ENCODE measurements around the gene TMEM272.

DNA sequence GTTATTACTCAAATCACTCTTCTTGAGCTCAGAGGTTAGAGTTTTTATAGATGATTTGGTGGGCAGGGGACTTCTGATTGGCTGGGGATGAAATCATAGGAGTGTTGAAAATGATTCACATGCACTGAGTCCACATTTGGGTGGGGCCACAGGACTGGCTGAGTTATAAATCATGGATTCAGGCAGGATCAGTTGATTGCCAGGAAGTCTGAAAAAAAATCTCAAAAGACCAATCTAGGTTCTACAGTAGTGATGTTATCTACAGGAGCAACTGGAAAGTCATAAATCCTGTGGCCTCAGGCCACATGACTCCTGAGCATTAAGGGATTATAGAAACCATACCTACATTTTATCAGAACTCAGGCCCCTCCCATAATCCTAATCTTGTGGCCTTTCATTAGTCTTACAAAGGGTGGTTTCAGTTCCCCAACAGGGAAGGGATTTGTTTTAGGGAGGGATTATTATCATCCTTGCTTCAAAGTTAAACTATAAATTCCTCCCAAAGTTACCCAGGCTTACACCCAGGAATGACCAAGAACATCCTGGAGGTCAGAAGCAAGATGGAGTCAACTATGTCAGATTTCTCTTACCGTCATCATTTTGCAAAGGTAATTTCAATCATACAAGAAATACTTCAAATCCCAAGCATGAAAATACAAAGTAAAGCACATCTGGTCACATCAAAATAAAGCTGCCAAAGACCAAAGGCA is 11.2 kb upstream of the TMEM272 start:
- TF ChIP-seq CTCF (conservative IDR thresholded peaks at IDR 0.05; ENCODE audit: low read depth in 2 of 2): no peak
- no peak for TF ChIP-seq EZH2 (IDR thresholded peaks at IDR 0.05; ENCODE audit: low read depth, unreplicated experiment)
- TF ChIP-seq CREB1 (CRISPR knock-in tag; IDR thresholded peaks at IDR 0.05; ENCODE audit: low read depth): no peak
- TF ChIP-seq POLR2AphosphoS5 (IDR thresholded peaks at IDR 0.05; ENCODE audit: low read depth): no peak
- no peak for TF ChIP-seq REST (IDR thresholded peaks at IDR 0.05; ENCODE audit: unreplicated experiment)
- no peak for TF ChIP-seq STAT1 (IDR thresholded peaks at IDR 0.05; ENCODE audit: unreplicated experiment)
- TF ChIP-seq EZH2phosphoT487 (IDR thresholded peaks at IDR 0.05; ENCODE audit: unreplicated experiment): no peak
- no peak for TF ChIP-seq JUNB (IDR thresholded peaks at IDR 0.05; ENCODE audit: unreplicated experiment)
- no peak for TF ChIP-seq ZNF331 (CRISPR knock-in tag; IDR thresholded peaks at IDR 0.05; ENCODE audit: low read depth)
- TF ChIP-seq ETS1 (IDR thresholded peaks at IDR 0.05): no peak
- TF ChIP-seq ZNF114 (CRISPR knock-in tag; IDR thresholded peaks at IDR 0.05): no peak
- TF ChIP-seq, protein P1, sequence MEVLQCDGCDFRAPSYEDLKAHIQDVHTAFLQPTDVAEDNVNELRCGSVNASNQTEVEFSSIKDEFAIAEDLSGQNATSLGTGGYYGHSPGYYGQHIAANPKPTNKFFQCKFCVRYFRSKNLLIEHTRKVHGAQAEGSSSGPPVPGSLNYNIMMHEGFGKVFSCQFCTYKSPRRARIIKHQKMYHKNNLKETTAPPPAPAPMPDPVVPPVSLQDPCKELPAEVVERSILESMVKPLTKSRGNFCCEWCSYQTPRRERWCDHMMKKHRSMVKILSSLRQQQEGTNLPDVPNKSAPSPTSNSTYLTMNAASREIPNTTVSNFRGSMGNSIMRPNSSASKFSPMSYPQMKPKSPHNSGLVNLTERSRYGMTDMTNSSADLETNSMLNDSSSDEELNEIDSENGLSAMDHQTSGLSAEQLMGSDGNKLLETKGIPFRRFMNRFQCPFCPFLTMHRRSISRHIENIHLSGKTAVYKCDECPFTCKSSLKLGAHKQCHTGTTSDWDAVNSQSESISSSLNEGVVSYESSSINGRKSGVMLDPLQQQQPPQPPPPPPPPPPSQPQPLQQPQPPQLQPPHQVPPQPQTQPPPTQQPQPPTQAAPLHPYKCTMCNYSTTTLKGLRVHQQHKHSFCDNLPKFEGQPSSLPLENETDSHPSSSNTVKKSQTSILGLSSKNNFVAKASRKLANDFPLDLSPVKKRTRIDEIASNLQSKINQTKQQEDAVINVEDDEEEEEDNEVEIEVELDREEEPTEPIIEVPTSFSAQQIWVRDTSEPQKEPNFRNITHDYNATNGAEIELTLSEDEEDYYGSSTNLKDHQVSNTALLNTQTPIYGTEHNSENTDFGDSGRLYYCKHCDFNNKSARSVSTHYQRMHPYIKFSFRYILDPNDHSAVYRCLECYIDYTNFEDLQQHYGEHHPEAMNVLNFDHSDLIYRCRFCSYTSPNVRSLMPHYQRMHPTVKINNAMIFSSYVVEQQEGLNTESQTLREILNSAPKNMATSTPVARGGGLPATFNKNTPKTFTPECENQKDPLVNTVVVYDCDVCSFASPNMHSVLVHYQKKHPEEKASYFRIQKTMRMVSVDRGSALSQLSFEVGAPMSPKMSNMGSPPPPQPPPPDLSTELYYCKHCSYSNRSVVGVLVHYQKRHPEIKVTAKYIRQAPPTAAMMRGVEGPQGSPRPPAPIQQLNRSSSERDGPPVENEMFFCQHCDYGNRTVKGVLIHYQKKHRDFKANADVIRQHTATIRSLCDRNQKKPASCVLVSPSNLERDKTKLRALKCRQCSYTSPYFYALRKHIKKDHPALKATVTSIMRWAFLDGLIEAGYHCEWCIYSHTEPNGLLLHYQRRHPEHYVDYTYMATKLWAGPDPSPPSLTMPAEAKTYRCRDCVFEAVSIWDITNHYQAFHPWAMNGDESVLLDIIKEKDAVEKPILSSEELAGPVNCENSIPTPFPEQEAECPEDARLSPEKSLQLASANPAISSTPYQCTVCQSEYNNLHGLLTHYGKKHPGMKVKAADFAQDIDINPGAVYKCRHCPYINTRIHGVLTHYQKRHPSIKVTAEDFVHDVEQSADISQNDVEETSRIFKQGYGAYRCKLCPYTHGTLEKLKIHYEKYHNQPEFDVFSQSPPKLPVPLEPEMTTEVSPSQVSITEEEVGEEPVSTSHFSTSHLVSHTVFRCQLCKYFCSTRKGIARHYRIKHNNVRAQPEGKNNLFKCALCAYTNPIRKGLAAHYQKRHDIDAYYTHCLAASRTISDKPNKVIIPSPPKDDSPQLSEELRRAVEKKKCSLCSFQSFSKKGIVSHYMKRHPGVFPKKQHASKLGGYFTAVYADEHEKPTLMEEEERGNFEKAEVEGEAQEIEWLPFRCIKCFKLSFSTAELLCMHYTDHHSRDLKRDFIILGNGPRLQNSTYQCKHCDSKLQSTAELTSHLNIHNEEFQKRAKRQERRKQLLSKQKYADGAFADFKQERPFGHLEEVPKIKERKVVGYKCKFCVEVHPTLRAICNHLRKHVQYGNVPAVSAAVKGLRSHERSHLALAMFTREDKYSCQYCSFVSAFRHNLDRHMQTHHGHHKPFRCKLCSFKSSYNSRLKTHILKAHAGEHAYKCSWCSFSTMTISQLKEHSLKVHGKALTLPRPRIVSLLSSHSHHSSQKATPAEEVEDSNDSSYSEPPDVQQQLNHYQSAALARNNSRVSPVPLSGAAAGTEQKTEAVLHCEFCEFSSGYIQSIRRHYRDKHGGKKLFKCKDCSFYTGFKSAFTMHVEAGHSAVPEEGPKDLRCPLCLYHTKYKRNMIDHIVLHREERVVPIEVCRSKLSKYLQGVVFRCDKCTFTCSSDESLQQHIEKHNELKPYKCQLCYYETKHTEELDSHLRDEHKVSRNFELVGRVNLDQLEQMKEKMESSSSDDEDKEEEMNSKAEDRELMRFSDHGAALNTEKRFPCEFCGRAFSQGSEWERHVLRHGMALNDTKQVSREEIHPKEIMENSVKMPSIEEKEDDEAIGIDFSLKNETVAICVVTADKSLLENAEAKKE (CRISPR knock-in tag; IDR thresholded peaks at IDR 0.05): no peak

Data from GM23338 (cell line).